HL-60 (cell line): ENCODE data around the gene C8G.

ENCODE experiments used
- CTCF ChIP-seq: IDR thresholded peaks from one replicate; pipeline ENCODE4 v1.5.1; 2011; ENCODE audit warnings: low read length, control low read depth, inconsistent platforms; ENCODE audit not compliant: insufficient read depth
- GABPA ChIP-seq: IDR thresholded peaks from 2 replicates; pipeline ENCODE4 v1.6.1; 2012; ENCODE audit warnings: low read depth
- POLR2AphosphoS5 ChIP-seq: IDR thresholded peaks from 2 replicates; pipeline ENCODE4 v1.6.1; 2012; ENCODE audit warnings: low read depth
- REST ChIP-seq: IDR thresholded peaks from 2 replicates; pipeline ENCODE4 v1.6.1; 2012; ENCODE audit warnings: low read depth; ENCODE audit not compliant: insufficient replicate concordance
- SPI1 ChIP-seq: IDR thresholded peaks from 2 replicates; pipeline ENCODE4 v1.6.1; 2012; ENCODE audit warnings: low read depth, mild to moderate bottlenecking, borderline replicate concordance

GRCh38 chr9:136931611-136932130 lies 13.4 kb upstream of the C8G start:
- no peak for TF ChIP-seq CTCF
- no peak for TF ChIP-seq GABPA
- TF ChIP-seq POLR2AphosphoS5: no peak
- no peak for TF ChIP-seq REST
- no peak for TF ChIP-seq SPI1
